Measurements from ENCODE around the gene DENND5B.

Gene DENND5B

DNA sequence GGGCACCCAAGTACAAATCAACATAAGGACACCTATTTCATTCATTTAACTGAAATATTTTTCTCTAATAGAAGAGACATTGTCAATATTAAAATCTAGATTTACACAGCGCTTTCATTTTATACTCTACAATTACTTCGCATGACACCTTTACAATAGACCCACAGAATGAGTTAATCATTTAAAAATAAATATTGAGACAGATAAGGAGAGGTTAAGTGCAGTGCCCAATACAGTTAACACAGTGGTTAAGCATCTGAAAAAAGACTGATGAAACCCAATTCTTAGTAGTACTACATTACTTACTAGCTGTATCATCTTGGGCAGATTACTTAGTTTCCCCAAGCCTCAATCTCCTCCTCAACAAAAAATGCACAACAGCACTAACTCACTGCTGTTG is 116.2 kb downstream of the DENND5B start:
- DNase-seq (ENCODE audit: low read depth in 2 of 3, low spot score in 1 of 3): no peak

DNA sequence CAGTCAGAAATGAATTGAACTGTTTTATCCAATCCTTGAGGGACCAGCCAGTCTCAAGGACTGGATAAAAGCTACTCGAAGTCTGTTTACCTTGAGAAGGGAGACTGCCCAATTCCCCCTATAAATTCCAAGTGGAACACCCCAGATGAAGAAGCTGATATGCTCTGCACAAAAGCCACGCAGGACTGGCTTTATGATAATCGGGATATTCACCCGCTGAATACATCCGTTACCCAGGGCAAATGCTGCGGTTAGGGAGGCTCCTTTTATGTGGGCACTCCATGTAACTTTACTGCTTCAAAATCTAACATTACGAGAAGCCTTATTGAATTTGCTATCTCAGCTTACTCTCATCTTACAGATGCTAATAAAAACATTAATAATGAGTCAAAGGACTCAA is 119.1 kb downstream of the DENND5B start:
- no peak for DNase-seq (ENCODE audit: low read depth in 2 of 3, low spot score in 1 of 3)

DNA sequence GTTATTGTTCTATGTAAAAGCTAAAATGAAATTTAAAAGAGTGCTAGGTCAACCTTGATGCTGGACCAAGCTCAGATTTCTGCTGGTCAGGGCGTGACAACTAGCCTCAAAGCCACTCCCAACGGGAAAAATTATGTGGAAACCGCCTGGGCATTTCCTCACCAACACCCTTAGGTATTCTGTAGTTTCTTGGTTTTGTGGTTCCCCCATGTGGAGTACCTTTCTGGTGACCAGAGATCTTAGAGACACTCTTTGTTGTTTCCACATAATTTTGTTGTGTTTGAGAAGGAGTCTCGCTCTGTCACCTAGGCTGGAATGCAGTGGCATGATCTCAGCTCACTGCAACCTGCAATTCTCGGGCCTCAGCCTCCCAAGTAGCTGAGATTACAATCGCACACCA is 119.9 kb downstream of the DENND5B start:
- no peak for DNase-seq (ENCODE audit: low read depth in 2 of 3, low spot score in 1 of 3)

DNA sequence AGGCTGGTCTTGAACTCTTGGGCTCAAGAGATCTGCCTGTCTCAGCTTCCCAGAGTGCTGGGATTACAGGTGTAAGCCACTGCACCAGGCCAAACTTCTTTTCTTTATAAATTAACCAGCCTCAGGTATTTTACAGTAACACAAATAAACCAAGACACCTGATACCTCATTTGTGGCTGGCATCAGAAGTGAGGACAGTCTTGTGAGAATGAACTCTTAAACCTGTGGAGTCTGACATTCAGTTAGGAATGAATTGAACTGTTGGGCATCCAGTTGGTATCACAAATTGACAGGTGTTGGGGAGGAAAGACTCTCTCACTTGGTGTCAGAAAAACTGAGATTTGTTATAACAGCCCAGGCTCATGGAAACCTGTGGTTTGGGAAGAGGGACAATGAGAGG is 120.5 kb downstream of the DENND5B start:
- no peak for DNase-seq (ENCODE audit: low read depth in 2 of 3, low spot score in 1 of 3)

DNA sequence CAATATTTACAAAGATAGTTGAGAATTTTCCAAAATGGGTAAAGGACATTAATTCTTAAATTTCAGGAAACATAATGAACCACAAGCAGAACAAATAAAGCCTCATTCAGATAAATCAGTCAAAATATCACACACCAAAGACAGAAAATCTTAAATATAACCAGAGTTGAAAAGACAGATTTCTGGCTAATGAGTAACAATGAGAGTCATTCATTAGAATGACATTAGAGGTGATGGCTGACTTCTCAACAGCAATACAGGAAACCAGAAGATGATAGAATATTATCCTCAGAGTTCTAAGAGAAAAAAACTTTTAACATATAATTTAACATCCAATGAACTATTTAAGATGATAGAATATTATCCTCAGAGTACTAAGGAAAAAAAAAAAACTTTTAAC is 124.2 kb downstream of the DENND5B start:
- DNase-seq (ENCODE audit: low read depth in 2 of 3, low spot score in 1 of 3): no peak

DNA sequence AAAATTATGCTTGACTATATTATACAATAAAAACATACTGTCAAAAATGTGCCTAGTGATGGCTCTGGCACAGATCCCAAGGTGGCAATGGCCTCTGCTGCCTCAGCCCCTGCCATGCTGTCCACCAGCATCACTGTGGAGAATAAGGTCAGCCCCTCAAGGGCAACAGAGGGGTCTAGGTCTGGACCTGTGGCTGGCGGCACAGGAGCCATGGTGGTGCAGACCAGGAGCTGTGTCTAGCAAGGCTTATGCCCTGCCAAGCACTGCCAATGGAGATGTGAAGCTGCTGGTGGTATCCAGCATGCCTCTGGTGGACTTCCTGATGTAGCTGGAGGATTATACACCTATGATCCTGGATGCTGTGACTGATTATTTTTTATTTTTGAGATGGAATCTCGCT is 125.9 kb downstream of the DENND5B start:
- no peak for DNase-seq (ENCODE audit: low read depth in 2 of 3, low spot score in 1 of 3)

DNA sequence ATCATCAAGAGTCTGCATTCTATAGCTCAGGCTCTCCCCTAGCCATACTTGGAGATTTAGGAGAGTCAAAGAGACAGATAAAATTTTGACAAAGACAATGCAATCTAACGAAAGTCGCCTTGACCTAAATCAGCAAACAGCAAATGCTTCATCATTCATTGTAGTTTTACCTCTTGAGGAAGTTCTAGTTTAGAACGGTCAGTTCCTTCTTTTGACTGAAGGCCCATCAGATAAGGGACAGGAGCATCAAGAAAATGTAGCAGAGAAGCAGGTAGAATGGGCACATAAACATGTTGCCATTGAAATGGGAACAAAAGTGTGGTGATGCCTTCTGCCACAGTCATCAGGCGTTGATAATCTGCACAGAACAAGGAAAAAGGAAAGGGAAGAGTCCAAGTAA is 130.9 kb downstream of the DENND5B start:
- DNase-seq (ENCODE audit: low read depth in 2 of 3, low spot score in 1 of 3): no peak

DNA sequence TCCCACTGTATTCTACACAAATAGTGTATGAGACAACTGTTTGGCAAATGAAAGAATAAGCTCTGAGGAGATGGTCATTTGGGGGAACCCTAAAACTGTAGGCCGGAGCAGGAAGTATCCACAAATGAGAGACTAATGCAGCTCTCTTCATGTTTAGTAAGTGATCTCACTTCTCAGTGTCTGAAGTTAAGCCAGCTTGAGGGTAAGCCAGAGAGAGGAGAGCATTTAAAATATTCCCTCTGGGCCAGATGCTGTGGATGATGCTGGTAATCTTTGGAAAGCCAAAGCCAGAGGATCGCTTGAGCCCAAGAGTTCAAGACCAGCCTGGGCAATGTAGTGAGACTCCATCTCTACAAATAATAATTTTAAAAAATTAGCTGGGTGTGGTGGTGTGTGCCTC is 134.4 kb downstream of the DENND5B start:
- no peak for DNase-seq (ENCODE audit: low read depth in 2 of 3, low spot score in 1 of 3)

DNA sequence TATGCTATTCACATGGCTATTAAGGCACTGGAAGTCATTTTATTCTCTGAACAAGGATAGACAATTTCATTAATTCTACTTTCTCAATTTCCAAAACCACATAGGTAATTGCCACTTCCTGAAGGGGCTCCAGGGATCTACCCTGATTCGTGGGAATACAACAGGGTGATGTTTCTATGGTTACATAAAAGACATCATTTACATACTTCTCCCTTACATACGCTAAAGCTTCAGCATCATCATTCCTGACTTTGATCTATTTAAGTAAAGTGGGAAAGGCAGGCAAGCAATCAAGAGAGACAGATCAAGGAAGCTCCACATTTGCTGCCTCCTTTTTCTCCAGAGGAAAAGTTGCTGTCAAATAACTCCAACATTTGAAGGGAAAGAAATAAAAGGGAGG is 146.2 kb downstream of the DENND5B start:
- DNase-seq (ENCODE audit: low read depth in 2 of 3, low spot score in 1 of 3): no peak

DNA sequence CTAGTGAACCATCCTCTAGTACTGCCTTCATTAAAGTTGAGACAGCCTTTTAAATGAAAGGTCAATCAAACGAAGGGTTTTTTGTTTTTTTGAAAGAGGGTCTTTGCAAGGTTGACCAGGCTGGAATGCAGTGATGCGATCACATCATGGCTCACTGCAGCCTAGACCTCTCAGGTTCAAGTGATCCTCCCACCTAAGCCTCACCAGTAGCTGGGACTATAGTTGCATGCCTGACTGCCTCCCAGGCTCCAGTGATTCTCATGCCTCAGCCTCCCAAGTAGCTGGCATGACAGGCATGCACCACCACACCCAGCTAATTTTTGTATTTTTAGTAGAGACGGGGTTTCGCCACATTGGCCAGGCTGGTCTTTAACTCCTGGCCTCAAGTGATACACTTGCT is 150.3 kb downstream of the DENND5B start:
- no peak for DNase-seq (ENCODE audit: low read depth in 2 of 3, low spot score in 1 of 3)

DNA sequence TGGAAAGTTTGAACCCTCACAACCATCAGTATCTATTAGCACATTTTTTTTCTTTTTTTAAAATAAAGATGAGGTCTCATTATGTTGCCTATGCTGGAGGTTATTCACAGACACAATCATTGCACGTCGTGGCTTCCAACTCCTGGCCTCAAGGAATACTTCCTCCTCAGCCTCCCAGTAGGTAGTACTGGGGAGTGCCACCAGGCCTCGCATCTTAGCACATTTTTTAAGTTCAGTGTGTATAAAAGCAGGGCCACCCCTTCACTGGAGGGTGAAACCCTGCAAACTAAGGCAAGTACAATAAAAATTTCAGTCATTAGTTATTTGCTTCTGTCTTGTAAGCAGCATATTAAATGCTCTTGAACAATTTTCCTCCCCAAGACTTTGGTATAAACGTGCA is 150.8 kb downstream of the DENND5B start:
- no peak for DNase-seq (ENCODE audit: low read depth in 2 of 3, low spot score in 1 of 3)

DNA sequence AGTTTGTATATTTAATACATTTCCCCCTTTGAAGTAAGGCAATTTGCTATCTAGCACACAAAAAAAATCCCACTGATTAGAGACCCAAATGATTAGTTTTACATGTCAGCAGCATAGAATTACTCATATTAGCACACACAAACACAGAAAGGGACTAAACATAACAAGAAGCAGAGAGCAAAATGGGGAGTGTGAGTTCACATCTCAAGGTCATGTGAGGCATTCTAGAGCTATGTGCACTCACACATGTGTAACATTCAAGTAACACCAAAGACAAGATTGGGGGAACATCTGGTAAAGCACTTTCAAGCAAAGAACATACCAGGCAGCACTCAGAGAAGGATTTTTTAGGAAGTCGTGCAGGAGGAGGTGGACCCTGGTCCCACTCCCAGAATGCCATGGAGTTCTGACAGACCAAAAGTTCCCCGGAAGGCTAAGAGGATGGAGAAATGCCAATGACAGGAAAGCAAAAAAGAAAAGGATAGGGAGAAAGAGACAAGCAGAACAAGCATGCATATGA is 159.2 kb downstream of the DENND5B start:
- DNase-seq (ENCODE audit: low read depth in 2 of 3, low spot score in 1 of 3): no peak

DNA sequence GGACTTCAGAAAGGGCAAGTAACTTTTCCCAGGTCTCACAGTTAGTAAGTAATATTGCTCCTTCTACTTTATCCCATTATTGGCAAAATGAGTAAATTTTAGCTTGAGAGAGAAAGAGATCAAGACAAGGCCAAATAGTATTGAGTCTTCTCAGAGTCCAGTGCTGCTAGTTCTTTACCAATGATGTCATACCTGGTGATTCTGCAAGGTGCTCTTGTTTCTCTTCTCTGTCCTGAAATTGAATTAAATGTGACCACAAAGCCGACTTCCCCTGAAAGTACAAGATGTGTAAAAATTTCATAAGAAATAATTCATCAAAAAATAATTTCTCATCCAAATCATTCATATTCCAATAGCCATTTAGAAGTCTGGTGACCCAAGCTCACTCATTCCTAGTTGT is 167.5 kb downstream of the DENND5B start:
- no peak for DNase-seq (ENCODE audit: low read depth in 2 of 3, low spot score in 1 of 3)

DNA sequence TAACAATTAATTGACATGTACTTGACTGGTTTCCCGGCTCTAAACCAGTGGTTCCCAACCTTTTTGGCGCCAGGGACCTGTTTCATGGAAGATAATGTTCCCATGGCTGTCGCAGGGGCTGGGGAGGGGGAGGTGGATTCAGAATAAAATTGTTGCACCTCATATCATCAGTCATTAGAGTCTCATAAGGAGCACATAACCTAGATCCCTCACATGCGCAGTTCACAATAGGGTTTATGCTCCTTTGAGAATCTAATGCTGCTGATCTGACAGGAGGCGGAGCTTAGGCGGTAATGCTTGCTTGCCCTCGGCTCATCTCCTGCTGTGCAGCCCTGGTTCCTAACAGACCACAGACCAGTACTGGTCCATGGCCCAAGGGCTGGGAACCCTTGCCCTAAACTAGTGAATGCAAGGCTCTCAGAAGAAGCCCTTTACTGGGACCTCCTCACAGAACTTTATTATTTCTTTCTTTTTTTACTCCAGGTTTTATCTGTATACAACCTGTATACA is 178.6 kb downstream of the DENND5B start:
- no peak for DNase-seq (ENCODE audit: low read depth in 2 of 3, low spot score in 1 of 3)

DNA sequence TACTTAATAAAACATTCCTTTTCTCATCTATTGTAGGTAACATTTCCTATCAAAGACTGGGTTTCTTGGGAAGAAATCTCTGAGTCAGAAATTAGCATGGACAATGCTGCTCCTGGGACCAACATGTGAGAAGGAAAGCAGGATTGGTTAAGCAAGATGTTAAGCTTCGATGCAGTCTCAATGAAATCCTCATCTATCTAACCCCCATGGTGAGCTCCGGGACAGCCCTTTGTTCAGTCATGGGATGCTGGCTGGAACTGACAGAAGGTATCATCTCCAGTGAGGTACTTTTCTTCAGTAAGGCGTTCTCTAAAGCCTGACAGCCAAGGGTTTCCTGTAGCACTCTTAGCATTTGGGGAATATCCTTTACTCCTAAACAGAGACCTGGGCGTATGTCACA is 182.2 kb downstream of the DENND5B start:
- DNase-seq (ENCODE audit: low read depth in 2 of 3, low spot score in 1 of 3): no peak

DNA sequence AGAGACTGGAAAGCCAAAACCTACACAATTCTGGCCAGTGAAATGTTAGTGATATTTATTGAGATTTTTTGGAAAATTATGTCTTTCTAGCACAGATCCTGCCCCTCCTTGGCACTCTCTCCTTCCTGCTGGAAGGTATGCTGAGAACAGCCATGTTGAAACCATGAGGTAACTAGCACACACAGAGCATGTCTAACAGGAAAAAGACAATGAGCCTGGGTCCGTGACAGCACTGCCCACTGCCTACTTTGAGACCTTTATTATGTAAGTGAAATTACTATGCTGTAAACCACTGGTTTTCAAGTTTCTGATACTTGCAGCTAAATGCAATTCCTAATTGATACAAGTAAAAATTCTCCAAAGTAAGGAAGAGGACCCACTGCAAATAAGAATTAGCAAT is 183.4 kb downstream of the DENND5B start:
- DNase-seq (ENCODE audit: low read depth in 2 of 3, low spot score in 1 of 3): no peak

DNA sequence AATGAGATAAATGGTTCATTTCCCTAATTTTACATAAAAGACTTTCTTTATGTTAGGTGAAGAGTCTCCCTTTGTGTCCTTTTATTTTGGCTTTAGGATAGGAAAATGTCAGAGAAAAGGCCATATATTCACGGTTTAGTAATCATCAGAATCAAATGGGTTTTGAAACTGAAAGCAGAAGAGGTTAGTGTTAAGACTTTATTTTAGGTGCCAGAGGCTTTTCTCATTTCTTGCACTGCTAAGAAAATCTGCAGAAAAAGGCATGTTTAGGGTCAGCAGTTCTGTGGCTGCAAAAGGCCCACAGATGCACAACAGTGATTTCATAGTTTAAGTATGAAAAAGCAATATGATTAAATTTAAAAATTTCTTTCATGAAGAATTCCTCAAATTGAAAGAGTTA is 184.6 kb downstream of the DENND5B start:
- DNase-seq (ENCODE audit: low read depth in 2 of 3, low spot score in 1 of 3): no peak

DNA sequence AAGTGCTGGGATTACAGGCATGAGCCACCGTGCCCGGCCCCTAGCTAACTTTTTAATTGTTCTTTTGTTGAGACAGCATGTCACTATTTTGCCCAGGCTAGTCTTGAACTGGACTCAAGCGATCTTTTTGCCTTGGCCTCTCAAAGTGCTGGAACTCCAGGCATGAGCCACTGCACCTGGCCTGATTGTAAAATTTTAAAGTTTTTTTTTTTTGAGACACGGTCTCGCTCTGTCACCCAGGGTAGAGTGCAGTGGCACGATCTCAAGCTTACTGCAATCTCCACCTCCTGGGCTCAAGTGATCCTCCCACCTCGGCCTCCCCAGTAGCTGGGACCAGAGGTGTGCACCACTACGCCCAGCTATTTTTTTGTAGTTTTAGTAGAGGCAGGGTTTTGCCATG is 185.9 kb downstream of the DENND5B start:
- no peak for DNase-seq (ENCODE audit: low read depth in 2 of 3, low spot score in 1 of 3)

DNA sequence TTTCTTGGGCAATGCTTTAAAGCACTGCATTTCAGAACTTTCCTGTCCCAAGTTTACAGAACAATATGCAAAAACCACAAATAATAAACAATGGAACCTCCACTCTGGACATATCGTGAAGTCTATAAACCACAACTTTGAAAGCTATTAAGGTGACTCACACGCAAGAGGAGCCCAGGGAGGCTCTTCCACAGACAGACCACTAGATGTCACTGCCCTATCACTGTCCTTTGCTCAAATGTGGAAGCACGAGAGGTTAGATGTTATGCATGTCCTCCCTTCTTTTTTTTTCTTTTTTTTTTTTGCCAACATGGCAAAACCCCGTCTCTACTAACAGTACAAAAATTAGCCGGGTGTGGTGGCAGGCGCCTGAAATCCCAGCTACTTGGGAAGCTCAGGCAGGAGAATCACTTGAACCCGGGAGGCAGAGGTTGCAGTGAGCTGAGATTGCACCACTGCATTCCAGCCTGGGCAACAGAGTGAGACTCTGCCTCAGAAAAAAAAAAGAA is 187.8 kb downstream of the DENND5B start:
- peak; percentile 16 to 35 (median 21) for DNase-seq (ENCODE audit: low read depth in 2 of 3, low spot score in 1 of 3)

DNA sequence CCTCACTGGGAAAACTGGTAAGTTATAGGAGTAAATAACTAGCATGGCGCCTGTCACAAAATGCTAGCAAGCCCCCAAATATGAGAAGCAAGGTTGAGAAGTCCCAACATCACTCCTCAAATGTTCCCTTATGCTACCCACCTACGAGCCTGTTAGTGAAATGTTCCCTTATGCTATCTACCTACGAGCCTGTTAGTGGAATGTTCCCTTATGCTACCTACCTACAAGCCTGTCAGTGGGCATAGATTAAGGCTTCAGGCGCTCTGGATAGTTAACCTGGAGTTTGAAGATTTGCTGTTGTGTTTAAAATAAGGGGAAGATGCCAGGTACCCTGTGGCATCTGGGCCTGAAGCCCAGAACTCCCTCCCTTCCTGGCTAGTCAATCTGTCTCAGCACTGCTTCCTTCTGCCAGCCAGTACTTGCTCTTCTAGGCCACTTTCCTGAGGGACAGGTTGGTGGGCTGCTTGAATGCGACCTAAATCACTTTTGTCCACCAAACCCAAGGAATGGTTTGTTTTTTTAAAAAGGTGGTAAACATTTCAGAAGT is 197.9 kb downstream of the DENND5B start:
- no peak for DNase-seq (ENCODE audit: low read depth in 2 of 3, low spot score in 1 of 3)

DNA sequence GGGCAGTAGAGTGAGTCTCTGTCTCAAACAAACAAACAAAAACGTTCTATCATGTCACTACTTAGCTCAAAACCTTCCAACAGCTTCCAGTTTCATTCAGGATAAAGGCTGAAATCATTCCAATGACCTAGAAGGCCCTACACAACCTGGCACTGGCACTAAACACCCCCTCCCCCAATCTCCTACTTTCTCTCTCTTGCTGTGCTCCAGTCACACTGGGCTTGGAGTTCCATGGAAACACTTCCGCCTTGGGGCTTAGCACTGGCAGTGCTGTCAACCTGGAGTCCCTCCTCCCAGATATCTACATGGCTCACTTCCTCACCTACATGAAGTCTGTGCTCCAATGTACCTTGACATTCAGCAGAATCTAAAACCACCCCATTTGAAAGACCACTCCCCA is 199.9 kb downstream of the DENND5B start:
- DNase-seq (ENCODE audit: low read depth in 2 of 3, low spot score in 1 of 3): no peak

DNA sequence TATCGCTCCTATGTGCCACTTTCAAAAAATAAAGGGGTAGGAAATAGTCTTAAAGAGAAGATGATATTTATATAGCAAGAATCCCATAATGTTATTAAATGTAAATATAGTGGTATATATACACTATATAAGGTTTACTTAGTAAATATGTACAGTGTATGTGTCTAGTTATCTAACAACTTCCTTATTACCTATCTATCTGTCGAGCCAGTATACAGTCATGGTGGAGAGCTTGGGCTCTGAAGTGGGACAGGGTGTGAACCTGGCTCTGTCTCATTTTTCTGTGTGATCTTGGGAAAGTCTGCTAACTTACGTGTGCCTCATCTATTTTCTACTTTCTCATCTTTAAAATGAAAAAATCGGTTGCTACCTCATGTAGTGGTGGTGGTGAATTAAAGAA is 202.2 kb downstream of the DENND5B start:
- no peak for DNase-seq (ENCODE audit: low read depth in 2 of 3, low spot score in 1 of 3)

DNA sequence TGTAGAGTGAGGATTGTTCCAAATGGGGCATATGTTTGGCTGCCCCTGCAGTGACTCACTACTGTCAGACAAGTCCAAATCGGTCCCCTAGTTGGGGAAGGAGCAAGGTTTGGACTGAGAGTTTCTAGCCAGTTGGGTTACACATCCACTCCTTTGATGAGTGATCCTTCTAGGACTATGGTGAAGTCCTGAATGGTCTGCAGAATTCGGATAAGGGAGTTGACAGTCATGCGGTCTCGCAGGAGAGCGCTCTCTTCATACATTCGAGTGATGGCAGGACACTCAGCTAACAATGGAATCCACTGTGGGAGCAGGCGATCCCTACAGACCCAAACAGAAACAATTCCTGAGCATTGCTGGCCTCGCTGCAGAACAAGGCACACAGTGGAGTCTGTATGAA is 203.5 kb downstream of the DENND5B start:
- DNase-seq (ENCODE audit: low read depth in 2 of 3, low spot score in 1 of 3): no peak
